ENCODE measurements around the gene LGR5.
A peak's percentile ranks its signal among the peaks of the same experiment; 100 is the strongest.

LGR5 gene, protein sequence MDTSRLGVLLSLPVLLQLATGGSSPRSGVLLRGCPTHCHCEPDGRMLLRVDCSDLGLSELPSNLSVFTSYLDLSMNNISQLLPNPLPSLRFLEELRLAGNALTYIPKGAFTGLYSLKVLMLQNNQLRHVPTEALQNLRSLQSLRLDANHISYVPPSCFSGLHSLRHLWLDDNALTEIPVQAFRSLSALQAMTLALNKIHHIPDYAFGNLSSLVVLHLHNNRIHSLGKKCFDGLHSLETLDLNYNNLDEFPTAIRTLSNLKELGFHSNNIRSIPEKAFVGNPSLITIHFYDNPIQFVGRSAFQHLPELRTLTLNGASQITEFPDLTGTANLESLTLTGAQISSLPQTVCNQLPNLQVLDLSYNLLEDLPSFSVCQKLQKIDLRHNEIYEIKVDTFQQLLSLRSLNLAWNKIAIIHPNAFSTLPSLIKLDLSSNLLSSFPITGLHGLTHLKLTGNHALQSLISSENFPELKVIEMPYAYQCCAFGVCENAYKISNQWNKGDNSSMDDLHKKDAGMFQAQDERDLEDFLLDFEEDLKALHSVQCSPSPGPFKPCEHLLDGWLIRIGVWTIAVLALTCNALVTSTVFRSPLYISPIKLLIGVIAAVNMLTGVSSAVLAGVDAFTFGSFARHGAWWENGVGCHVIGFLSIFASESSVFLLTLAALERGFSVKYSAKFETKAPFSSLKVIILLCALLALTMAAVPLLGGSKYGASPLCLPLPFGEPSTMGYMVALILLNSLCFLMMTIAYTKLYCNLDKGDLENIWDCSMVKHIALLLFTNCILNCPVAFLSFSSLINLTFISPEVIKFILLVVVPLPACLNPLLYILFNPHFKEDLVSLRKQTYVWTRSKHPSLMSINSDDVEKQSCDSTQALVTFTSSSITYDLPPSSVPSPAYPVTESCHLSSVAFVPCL

DNA sequence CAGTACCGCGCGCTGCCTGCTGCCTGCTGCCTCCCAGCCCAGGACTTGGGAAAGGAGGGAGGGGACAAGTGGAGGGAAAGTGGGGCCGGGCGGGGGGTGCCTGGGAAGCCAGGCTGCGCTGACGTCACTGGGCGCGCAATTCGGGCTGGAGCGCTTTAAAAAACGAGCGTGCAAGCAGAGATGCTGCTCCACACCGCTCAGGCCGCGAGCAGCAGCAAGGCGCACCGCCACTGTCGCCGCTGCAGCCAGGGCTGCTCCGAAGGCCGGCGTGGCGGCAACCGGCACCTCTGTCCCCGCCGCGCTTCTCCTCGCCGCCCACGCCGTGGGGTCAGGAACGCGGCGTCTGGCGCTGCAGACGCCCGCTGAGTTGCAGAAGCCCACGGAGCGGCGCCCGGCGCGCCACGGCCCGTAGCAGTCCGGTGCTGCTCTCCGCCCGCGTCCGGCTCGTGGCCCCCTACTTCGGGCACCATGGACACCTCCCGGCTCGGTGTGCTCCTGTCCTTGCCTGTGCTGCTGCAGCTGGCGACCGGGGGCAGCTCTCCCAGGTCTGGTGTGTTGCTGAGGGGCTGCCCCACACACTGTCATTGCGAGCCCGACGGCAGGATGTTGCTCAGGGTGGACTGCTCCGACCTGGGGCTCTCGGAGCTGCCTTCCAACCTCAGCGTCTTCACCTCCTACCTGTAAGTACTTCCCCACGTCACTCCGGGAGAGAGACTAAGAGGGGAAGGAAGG is at the start of gene LGR5:
Gene LGR5 (plus strand): TSS at position 186 of the 732 bp plus-strand sequence. CDS start 283 bp downstream, at position 469.
- DNase-seq, result peak; percentile 75 to 81

DNA sequence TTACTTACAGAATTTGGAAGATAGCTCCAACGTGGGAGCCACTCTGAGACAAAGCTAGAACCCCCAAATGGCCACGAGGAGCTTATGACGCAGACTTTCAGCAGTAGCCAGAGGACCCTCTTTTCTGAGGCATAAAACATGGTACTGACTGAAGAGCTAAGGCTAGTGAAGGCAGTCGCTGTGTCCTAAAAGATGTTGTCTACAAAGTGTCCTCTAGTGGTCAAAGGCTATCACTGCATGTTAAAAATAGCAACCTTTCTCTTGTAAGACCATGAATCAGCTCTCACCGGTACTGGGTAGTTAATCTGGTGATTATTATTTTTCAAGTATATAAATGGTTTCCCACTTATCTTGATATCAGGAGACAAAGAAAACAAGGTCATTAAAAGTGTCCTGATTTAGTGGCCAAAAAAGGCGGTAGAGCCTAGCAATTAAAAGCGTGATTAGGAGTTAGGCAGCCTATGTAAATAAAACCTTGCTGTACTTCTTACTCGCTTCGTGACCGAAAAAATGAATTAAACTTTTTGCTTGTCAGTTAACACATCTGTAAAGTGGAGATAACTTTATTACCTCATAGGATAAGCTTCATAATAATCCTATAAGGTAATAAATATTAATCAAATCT is 47.0 kb upstream of the LGR5 start:
- peak; percentile 70 to 72 for DNase-seq

DNA sequence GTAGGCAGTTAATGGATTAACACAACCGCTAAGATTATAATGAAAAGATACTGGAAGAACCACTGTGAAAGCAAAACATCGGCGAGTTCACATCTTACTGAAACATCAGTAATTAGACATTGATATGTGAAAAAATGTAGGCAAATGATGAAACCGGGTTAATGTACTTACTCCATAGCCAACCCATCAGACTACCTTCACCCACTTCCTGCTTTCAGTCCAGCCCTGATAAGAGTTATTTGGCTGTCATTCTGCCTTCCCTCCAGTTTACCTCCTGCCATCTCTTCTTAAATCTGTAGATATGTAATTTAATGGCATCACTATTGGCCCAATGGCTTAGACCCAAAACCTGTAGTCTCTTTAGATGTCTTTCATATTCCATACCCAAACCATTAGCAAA is 46.0 kb upstream of the LGR5 start:
- DNase-seq, result no peak

DNA sequence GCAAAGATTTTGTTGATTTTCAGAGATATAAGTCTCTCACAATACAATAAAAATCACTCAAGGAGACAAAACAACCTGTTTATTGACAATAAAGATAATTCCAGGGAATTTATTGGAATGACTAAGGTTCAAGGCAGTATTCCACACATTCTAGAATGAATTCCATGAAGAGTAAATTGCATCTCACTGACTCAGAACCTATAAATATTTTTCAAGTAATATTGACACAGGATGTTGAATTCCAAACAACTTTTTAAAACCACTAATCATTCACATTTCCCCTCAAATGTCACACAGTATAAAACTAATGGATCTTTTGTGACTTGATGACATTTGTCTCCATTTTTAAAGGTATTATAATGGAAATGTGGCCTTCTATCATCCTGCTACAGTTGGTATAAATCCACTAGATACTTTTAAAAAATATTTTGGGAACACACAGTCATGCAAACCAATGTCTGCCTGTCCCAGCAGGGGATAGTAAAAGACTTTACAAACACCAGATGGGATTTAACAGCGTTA is 42.1 kb upstream of the LGR5 start:
- no peak for DNase-seq

DNA sequence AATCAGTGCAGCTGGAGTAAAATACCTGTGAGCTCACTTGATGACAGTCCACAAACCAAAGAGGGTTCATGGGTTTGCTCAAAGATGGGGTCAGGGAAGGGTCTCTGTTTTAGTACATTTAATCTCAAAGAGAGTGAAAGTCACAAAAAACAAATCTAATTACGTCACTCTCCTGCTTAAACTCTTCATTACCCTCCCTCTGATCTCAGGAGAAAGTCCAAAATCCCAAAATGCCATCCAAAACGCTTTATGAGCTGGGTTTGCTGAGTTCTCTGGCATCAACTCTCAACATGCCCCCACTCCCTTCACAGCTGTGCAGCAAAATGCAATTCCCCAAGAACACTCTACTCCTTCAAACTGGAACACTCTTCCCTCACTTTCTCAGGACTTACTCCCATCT is 40.4 kb upstream of the LGR5 start:
- DNase-seq, result no peak

DNA sequence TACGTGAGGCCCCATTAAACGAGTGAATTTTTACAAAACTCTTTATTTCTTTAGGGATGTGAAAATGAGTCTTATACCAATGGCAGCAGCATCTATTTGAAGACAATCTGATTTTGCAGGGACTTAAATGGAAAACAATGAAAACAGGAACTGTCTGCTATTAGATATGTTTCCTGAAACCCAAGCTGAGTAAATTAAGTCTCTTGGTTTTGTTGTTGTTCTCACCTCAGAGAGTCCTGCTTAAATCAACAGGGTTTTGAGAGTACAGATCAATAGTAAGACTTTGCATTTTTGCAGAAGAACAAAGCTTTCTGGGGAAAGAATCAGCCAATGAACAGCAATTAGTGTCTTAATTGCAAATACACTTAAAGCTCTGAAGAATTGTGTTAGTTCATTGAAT is 39.1 kb upstream of the LGR5 start:
- DNase-seq, result no peak

DNA sequence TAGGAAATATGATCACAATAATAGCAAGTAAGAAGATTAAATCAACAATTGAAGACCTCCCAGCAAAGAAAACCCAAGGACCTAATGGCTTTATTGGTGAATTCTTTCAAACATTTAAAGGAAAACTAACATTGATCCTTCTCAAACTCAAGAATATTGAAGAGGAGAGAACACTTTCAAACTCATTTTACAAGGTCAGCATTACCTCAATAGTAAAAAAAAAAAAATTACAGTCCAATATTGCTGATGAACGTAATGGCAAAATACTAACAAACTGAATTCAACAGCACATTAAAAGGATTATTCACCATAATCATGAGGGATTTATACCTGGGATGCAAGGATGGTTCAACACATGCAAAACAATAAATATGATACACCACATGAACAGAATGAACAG is 33.7 kb upstream of the LGR5 start:
- DNase-seq, result no peak

DNA sequence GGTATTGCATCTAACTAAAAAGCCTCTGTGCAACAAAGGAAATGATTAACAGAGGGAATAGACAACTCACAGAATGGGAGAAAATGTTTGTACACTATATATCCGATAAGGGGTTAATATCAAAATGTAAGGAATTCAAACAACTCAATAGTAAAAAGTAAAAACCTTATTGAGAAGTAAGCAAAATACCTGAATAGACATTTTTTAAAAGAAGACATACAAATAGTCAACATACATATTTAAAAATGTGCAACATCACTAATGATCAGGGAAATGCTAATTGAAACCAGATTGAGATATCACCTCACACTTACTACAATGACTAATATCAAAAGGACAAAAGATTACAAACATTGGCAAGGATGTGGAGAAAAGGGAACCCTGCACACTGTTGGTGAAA is 31.9 kb upstream of the LGR5 start:
- no peak for DNase-seq

DNA sequence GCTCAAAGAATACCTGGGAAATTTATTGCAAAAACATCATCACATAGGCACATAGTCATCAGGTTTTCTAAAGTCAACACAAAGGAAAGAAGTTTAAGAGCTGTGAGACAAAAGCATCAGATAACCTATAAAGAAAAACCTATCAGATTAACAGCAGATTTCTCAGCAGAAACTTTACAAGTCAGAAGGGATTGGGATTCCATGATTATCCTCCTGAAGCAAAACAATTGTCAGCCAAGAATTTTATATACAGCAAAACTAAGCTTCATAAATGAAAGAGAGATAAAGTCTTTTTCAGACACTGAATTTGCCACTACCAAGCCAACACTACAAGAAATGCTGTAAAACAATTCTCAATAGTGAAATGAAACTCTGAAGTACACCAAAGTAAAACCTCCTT is 28.8 kb upstream of the LGR5 start:
- DNase-seq, result no peak

DNA sequence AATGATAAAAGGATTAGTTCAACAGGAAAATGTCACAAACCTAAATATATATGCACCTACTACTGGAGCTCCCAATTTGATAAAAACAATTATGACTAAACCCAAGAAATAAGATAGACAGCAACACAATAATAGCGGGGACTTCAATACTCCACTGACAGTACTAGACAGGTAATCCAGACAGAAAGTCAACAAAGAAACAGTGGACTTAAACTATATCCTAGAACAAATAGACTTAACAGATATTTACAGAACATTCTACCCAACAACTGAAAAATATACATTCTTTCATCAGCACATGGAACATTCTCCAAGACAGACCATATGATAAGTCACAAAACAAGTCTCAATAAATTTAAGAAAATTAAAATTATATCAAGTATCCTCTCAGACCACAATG is 28.0 kb upstream of the LGR5 start:
- no peak for DNase-seq

DNA sequence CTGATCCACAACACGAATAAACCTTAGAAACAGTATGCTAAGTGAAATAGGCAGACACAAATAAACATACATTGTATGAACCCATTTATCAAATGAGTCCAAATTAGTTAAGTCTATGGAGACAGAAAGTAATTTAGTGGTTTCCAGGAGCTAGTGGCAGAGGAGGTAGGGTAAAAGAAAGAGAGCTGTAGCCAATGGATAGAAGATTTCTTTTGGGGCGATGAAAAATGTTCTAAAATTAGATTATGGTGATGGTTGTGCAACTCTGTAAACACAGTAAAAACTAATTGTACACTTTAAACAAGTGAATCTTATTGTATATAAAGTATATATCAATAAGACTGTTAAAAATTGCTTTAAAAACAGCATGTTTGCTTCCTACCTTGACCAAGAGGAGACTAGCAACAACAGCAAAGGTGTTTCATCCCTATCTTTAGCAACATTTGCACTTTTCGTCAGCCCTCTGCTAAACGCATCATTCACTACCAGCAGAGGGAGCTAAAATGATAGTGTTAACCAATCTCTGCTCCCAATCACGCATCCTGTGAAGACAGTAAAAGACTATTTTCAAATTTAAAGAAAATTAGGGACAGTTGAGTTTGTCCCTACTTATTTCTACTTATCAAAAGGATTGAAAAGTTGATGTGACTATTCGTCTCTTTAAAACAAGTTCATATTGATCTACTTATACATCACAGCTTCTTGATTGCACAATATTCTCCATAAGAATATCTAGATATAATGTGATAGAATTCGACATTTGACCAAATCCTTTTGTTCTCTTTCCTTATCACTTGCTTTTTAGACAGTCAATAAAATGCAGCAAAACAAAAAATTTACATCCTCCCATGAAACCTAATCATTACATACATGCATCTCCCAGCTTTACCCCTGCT is 24.0 kb upstream of the LGR5 start:
- DNase-seq, result peak; percentile 51 to 55

DNA sequence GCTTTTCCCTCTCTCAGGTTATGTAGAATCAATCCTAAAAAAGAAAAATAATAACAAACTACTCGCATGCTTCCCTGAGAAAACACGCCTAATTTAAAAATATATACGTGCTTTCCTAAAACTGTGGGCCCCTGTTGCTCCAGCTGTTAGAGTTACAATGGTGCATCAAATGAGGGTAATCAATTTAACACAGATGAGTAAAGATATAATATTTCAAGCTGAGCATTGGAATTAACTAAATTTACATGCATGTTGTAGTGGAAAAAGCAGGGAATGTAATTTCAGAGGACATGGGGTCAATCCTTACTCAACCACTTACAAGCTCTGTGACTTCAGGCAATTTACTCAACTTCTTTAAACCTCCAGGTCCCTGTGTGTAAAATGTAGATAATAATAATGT is 22.4 kb upstream of the LGR5 start:
- DNase-seq, result no peak

DNA sequence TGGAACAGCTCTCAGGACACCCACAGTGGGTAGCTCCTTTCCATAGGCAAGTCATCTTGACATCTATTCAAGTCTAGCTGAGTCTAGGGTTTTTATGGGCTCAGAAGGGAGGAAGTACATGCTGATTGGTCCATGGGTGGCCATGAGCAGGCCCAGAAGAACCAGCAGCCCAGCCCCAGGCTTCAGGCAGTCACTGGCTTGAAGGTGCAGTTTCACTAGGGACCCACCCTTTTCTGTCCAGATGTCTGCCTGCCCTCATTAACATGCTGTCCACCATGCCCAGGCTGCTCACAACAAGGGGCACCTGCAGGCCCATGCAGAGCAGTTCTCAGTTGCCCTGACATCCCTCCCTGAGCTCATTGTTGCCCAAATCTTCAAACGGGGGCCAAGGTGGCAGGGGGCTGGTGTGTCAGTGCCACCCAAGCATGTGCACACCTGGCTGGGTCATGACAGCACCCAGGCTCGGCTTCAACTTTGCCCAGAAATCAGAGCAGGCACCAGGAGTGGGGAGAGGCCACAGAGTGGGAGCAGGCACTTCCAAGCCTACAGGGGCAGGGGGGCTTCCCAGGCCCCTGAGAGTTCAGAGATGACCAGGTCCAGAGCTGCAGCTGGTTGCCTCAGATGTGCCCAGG is 18.7 kb upstream of the LGR5 start:
- DNase-seq, result no peak

DNA sequence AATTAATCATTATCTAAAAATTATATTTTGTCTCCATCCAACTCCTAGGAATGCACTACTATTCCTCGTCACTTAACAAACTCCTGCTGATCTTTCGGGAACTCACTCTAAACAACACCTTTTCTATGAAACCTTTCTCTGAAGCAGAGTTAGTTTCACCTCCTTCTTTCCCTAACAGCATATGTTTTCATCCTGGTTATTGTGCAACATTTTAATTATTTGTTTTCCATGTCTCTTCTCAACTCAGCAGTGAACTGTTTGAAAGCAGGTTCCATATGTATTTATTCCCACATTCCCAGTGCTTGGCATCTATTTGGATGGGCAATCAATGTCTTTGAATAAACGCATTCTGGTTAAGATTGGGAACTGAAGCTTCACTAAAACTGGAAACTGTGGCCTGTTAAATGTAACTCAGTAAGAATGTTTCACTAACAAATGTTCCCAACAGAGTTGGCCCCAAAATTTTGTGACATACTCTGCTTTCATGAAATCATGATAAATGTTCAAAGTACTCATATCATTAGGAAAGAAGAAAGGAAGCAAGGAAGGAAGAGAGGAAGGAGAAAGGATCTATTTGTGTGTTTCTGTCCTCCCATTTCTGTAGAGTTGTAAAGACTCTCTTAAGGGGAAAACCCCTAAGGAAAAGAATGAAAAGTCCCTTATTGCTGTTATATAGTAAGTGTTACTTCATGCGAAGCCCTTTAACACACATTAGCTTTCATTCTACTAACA is 13.9 kb upstream of the LGR5 start:
- DNase-seq, result no peak

DNA sequence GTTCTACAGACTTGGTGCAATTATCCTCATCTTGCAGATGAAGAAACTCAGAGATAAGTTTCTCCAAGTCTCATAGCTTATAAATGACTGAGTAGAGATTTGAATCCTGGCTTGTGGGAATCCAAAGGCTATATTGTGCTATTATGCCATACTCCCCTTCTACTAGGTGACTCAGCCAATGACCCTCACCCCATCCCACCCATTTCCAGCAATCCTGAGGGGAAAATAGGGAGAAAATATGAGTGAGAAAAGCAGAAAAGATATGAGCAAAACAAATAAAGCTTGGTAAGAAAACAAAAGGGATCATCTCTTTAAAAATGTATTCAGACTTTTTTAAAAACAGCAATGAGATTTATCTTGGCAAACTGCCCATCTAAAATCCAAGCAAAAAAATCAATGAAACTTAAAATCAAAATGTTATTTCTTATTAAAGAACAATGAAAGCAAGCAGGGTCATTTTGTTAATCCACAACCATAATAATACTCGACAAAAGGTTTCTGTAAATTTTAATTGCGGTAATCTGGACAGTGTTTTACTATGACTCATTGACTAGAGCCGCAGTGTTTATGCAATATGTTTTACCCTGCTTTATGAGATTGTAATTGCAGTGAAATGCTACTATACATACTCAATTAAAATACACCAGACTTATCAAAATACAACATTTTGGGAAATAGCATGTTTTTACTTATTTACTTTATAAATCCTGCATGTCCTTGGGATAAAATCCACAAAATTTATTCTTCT is 13.1 kb upstream of the LGR5 start:
- no peak for DNase-seq

DNA sequence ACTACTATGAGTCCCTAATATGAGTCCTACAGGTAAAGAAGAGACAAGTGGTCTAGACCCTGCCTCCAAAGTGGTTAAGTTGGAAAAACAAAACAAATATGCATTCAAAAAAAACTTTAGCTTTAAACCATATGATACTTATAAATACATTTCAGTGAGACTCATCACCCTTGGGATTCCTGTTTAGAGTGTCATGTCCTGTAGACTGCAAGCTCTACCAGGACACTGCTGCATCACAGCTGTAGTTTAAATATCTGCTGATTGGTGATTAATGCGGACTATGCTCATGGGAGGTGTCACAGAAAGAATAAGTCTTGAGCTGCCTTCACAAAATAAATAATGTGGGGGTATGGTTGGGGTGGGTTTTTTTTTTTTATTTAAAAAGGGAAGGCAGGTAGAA is 8.8 kb upstream of the LGR5 start:
- DNase-seq, result no peak

DNA sequence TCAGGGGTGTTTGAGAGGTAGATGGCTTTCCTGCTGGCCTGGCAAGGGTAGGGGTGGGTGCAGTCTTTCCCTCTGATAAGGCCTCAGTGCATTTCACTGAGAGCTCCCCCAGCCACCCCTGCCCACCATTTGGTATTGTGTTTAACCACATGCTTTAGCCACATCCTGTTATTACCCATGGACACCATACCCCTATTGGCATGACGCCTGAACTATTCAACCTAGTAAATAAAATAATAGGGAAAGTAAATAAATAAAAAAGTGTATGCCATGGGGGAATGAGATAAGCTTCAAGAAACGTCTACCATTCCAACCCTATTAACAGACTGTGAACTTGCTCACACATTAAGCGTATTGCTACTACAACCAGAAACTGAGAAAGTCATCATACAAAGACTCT is 7.6 kb upstream of the LGR5 start:
- no peak for DNase-seq

DNA sequence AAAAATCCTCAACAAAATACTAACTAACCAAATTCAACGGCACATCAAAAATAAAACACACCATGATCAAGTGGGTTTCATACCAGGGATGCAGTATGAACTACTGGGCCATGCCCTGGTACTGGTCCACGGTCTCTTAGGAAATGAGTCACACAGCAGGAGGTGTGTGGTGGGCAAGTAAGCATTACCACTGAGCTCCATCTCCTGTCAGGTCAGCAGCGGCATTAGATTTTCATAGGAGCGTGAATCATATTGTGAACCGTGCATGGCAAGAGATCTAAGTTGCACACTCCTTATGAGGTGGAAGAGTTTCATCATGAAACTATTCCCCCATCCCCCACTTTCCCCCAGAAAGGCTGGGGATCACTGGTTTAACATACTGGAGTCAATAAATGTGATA is 6.7 kb upstream of the LGR5 start:
- DNase-seq, result no peak

DNA sequence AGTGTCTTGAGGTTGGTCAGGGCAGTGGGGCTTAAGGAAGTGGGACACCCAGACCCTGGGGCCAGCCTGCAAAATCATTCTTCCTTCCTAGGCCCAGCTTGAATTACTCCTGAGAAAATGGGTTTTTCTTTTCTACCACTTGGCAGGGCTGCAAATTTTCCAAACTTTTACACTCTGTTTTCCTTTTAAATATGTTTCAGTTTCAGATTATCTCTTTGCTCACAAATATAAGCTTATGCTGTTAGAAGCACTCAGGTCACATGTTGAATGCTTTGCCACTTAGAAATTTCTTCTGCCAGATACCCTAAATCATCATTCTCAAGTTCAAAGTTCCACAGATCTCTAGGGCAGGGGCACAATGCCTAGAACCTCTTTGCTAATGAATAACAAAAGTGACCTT is 2.9 kb upstream of the LGR5 start:
- DNase-seq, result no peak

Data from SHP77 (cell line).